GM13977 (cell line): Measurements from ENCODE around the gene ING3.

Source experiments
- DNase-seq: peaks from one replicate; pipeline ENCODE4 v3.0.0; 2012; ENCODE audit warnings: low spot score
- CTCF ChIP-seq: IDR thresholded peaks from 2 replicates; pipeline ENCODE4 v1.5.1; 2012; ENCODE audit warnings: mild to moderate bottlenecking, control low read depth; ENCODE audit not compliant: insufficient read depth; ENCODE audit errors: extremely low read depth, missing control alignments
- in situ Hi-C: fragments of 300-500 bp; cut with MboI; formaldehyde crosslinking; loops from one replicate; pipeline ENCODE4 v1.12.0; 2022; ENCODE audit warnings: low sequenced_read_pairs, low pct_unique_long_range_greater_than_20kb, mixed read lengths, inconsistent platforms; ENCODE audit not compliant: unreplicated experiment

Gene ING3

GRCh38 chr7:120994512-120995410 lies 44.2 kb downstream of the ING3 start:
- in situ Hi-C loops: loop anchor here (10.0 kb wide), 1 partner anchor 90 kb away; no protein-coding TSS in a partner anchor
- TF ChIP-seq CTCF: no peak
- no peak for DNase-seq

DNA sequence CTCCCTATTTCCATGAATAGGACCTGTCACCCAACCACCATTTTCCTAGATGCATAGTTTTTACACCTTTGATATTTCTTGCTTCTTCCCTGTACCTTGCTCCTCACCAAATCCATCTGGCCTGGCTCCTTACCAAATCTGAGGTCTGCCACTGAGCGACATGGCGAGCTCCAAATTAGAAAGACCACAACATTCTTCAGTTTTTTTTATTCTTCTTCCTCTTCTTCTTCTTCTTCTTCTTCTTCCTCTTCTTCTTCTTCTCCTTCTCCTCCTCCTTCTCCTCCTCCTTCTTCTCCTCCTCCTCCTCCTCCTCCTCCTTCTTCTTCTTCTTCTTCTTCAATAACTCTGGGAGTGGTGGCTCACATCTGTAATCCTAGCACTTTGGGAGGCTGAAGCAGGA lies 45.1 kb downstream of the ING3 start:
- no peak for DNase-seq
- TF ChIP-seq CTCF: no peak
- in situ Hi-C loops: loop anchor here (10.0 kb wide), 1 partner anchor 89 kb away; no protein-coding TSS in a partner anchor

GRCh38 chr7:120996333-120996987 lies 45.9 kb downstream of the ING3 start:
- in situ Hi-C loops: loop anchor here (10.0 kb wide), 1 partner anchor 88 kb away; no protein-coding TSS in a partner anchor
- no peak for DNase-seq
- TF ChIP-seq CTCF: no peak

- no peak for TF ChIP-seq CTCF
- in situ Hi-C loops: loop anchor here (10.0 kb wide), 1 partner anchor 88 kb away; no protein-coding TSS in a partner anchor
- DNase-seq: no peak
Observed at GRCh38 chr7:120996988-120997345, 46.4 kb downstream of the ING3 start.

GRCh38 chr7:120997882-120998474 lies 47.4 kb downstream of the ING3 start:
- in situ Hi-C loops: loop anchor here (10.0 kb wide), 1 partner anchor 87 kb away; no protein-coding TSS in a partner anchor
- no peak for TF ChIP-seq CTCF
- DNase-seq: no peak

DNA sequence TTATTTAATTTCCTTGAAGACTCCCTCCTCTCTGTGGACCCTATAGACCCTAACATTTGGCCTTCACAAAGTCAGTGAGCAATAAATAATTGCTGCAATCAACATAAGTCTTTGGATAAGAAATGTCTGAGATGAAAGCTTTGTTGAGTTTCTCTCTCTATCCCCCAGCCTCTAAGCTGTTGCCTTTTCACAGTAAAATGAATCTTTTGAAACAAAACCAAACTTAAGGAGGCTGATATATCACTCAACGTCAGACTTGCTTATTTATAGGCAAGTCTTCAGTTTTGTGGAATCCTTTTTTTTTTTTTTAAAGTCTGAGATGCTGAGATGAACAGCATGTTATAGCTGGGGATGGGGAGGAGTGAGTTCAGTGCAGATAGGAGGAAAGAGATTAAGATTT lies 47.9 kb downstream of the ING3 start:
- no peak for TF ChIP-seq CTCF
- in situ Hi-C loops: loop anchor here (10.0 kb wide), 1 partner anchor 86 kb away; no protein-coding TSS in a partner anchor
- no peak for DNase-seq
